Measurements from ENCODE around the gene SLC35F3. TPM values are rescaled to one million over a fixed set of nuclear protein-coding genes. Genes with fewer than 3 reads are reported as not detected.

SLC35F3 gene
- total RNA-seq, 1 experiment from 2014 or later: 0.66 TPM

DNA sequence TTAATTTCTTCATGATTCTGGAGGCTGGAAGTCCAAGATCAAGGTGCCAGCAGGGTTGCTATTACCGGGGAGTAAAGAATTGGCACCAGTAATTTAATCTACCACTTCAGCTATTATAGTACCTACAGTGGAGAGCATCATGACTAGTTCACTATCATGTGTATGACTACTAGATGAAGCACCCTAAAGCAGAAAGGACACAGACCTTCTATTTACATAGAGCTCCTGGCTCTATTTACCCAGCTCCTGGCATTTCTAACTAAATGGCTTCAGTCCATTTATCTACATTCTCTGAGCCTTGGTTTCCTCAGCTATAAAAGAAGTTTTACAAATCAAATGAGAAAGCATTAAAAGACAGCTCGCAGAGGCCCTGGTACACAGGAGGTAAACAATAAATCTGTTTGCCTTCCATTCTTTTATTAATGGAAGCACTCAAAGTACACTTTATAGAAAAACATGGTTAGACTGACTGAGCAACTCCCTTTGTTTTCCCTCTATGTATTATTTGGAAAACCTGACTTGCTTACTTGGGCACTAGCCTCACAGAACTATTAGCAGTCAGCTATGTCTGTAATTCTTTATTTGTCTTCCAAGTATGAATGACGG lies 203.0 kb downstream of the SLC35F3 start:
- H3K4me1 Mint-ChIP-seq (ENCODE audit: low read depth, unreplicated experiment): no peaks in the 10 kb centered on the region
- no peak for TF ChIP-seq CTCF (IDR thresholded peaks at IDR 0.05; ENCODE audit: unreplicated experiment)
- no peak overlapping the region for H3K27ac Mint-ChIP-seq (ENCODE audit: unreplicated experiment)
- H3K27me3 Mint-ChIP-seq (ENCODE audit: unreplicated experiment): peaks cover 20% of the 10 kb centered on the region
- BruUV-seq (replicated peaks): no TSS peak
- DNase-seq: no peak
- no peak overlapping the region for H3K4me3 Mint-ChIP-seq (ENCODE audit: low read depth, unreplicated experiment)
- H3K36me3 Mint-ChIP-seq (ENCODE audit: insufficient read depth, unreplicated experiment): no peaks in the 10 kb centered on the region
- no peaks in the 10 kb centered on the region for H3K9me3 Mint-ChIP-seq (ENCODE audit: low read depth, unreplicated experiment)
- CTCF ChIA-PET: no interaction called here
- intact Hi-C loops (cut with micrococcal nuclease; ENCODE audit: unreplicated experiment): no loop called here

- Mint-ChIP-seq H3K27me3 (ENCODE audit: unreplicated experiment) (peaks cover 16% of the 10 kb centered on the region), H3K9me3 (ENCODE audit: low read depth, unreplicated experiment) (no peaks in the 10 kb centered on the region), H3K4me3 (ENCODE audit: low read depth, unreplicated experiment) (no peak overlapping the region), H3K4me1 (ENCODE audit: low read depth, unreplicated experiment) (no peaks in the 10 kb centered on the region), H3K27ac (ENCODE audit: unreplicated experiment) (no peak overlapping the region), H3K36me3 (ENCODE audit: insufficient read depth, unreplicated experiment) (no peaks in the 10 kb centered on the region)
- CTCF ChIA-PET: interaction anchor here (0.7 to 1.7 kb wide), 2 partner anchors 201 to 1457 kb away, joined by 3 to 5 read pairs; no protein-coding TSS in a partner anchor
- intact Hi-C loops (cut with micrococcal nuclease; ENCODE audit: unreplicated experiment): no loop called here
- no TSS peak for BruUV-seq (replicated peaks)
- no peak for DNase-seq
- no peak for TF ChIP-seq CTCF (IDR thresholded peaks at IDR 0.05; ENCODE audit: unreplicated experiment)
Observed at GRCh38 chr1:234108921-234109320, 204.4 kb downstream of the SLC35F3 start.

GRCh38 chr1:234109840-234110239 lies 205.4 kb downstream of the SLC35F3 start:
- intact Hi-C loops (cut with micrococcal nuclease; ENCODE audit: unreplicated experiment): loop anchor here (5.0 to 10.0 kb wide), 3 partner anchors 217 to 1305 kb away; no protein-coding TSS in a partner anchor
- H3K36me3 Mint-ChIP-seq (ENCODE audit: insufficient read depth, unreplicated experiment): no peaks in the 10 kb centered on the region
- no peak overlapping the region for H3K4me3 Mint-ChIP-seq (ENCODE audit: low read depth, unreplicated experiment)
- no peak overlapping the region for H3K27ac Mint-ChIP-seq (ENCODE audit: unreplicated experiment)
- H3K4me1 Mint-ChIP-seq (ENCODE audit: low read depth, unreplicated experiment): peaks cover 3% of the 10 kb centered on the region
- CTCF ChIA-PET: interaction anchor here (0.6 to 1.7 kb wide), 2 partner anchors 132 to 200 kb away, joined by 3 to 4 read pairs; no protein-coding TSS in a partner anchor
- no peaks in the 10 kb centered on the region for H3K9me3 Mint-ChIP-seq (ENCODE audit: low read depth, unreplicated experiment)
- TF ChIP-seq CTCF (IDR thresholded peaks at IDR 0.05; ENCODE audit: unreplicated experiment): no peak
- H3K27me3 Mint-ChIP-seq (ENCODE audit: unreplicated experiment): peaks cover 16% of the 10 kb centered on the region
- BruUV-seq (replicated peaks): no TSS peak
- DNase-seq: no peak

- Mint-ChIP-seq H3K4me1 (ENCODE audit: low read depth, unreplicated experiment) (peaks cover 9% of the 10 kb centered on the region), H3K9me3 (ENCODE audit: low read depth, unreplicated experiment) (no peaks in the 10 kb centered on the region), H3K36me3 (ENCODE audit: insufficient read depth, unreplicated experiment) (no peaks in the 10 kb centered on the region), H3K27ac (ENCODE audit: unreplicated experiment) (no peak overlapping the region), H3K4me3 (ENCODE audit: low read depth, unreplicated experiment) (no peak overlapping the region), H3K27me3 (ENCODE audit: unreplicated experiment) (peaks cover 16% of the 10 kb centered on the region)
- CTCF ChIA-PET: interaction anchor here (0.7 to 1.4 kb wide), 5 partner anchors 46 to 745 kb away, joined by 3 to 4 read pairs (median 3); no protein-coding TSS in a partner anchor
- intact Hi-C loops (cut with micrococcal nuclease; ENCODE audit: unreplicated experiment): loop anchor here (1.0 to 10.0 kb wide), 4 partner anchors 216 to 1303 kb away; no protein-coding TSS in a partner anchor
- peak; percentile 68 for DNase-seq
- BruUV-seq (replicated peaks): no TSS peak
- TF ChIP-seq CTCF (IDR thresholded peaks at IDR 0.05; ENCODE audit: unreplicated experiment): peak; percentile 50
Observed at GRCh38 chr1:234111458-234112142, 207.1 kb downstream of the SLC35F3 start.
